Heart left ventricle (tissue), 13 donors: ENCODE results near the gene SHC4.

Experiments
- POLR2A ChIP-seq, 2 donors: fragments of 450-650 bp; IDR thresholded peaks; one replicate each; pipeline ENCODE4 v1.6.1; 2017; ENCODE audit warnings: antibody characterized with exemption in 2 of 2, mild to moderate bottlenecking in 2 of 2, moderate library complexity in 2 of 2
- TF ChIP-seq, protein P1 (sequence below), 12 donors: fragments of 200-600 bp; sonication (generic) in 4 of 12; IDR thresholded peaks; one replicate each; pipeline versions ENCODE4 v1.5.0 to v1.8.0; 2018 to 2022; ENCODE audit warnings: antibody characterized with exemption in 12 of 12, mild to moderate bottlenecking in 5 of 12
- donor health status: ischemic (EF 13 %, LVEDD 7.1; RV severe dilation, severe dysfunction).
- donor health status: DM: no; HTN: yes; CAD: no.
- donor health status: DM: no; HTN: no; CAD: no.
- donor health status: ischemic (EF 25% LVEDD 6.9; RV normal size, moderate dysfunction).
- donor health status: ischemic (EF 25% LVEDD 5.7; RV mildly dilated, moderate dysfunction).
- donor health status: ischemic (EF 35%, LVEDD 5.7; RV mildly dilated, moderate dysfunction).
- donor health status: nonischemic (EF 11% LVEDD 7.7; RV severe dilation, severe dysfunction).
- donor health status: DM: yes; HTN: yes; CAD: no.
- donor health status: PGD.
- donor health status: ischemic (EF 29% LVEDD 5.4; RV normal size, mild dysfunction).
- donor health status: nonischemic (EF 23%, LVEDD 6.1; RV moderate dilation, normal function).

DNA sequence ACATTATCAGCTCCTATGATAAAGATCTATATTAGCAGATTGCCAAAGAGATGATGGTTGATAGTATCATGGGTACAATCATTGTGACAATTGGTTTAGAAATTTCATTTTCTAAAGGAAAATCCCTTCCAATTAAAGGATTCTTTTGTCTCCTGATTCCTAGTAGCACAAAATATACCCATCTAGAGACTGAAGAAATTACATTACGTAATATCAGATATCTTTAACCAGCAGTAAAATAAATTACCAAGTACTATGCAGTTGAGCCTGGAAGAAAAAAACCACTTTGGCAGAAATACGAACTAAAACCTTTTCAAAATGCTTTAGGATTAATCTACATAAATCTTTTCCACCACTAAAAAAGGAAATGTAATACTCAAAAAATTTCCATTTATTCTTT, 35.6 kb upstream of the SHC4 start:
- no peak for TF ChIP-seq POLR2A (IDR thresholded peaks at IDR 0.05)
- TF ChIP-seq, protein P1, sequence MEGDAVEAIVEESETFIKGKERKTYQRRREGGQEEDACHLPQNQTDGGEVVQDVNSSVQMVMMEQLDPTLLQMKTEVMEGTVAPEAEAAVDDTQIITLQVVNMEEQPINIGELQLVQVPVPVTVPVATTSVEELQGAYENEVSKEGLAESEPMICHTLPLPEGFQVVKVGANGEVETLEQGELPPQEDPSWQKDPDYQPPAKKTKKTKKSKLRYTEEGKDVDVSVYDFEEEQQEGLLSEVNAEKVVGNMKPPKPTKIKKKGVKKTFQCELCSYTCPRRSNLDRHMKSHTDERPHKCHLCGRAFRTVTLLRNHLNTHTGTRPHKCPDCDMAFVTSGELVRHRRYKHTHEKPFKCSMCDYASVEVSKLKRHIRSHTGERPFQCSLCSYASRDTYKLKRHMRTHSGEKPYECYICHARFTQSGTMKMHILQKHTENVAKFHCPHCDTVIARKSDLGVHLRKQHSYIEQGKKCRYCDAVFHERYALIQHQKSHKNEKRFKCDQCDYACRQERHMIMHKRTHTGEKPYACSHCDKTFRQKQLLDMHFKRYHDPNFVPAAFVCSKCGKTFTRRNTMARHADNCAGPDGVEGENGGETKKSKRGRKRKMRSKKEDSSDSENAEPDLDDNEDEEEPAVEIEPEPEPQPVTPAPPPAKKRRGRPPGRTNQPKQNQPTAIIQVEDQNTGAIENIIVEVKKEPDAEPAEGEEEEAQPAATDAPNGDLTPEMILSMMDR (IDR thresholded peaks at IDR 0.05), result no peak
